H1 (cell line): ENCODE data around the gene GCK.
"Not testable (repeated sequence)": the region's sequence is repeated elsewhere in the genome, so short reads cannot be mapped to it uniquely, and the experiment has no call there.

ENCODE experiments used
- CREB1 ChIP-seq: IDR thresholded peaks from 2 replicates; pipeline ENCODE4 v1.6.1; 2012; ENCODE audit warnings: inconsistent platforms
- CTCF ChIP-seq, 3 experiments: IDR thresholded peaks; 1 replicate in 2 of 3; 2 replicates in 1 of 3; pipeline versions ENCODE4 v1.5.1 to v1.6.1; 2011; ENCODE audit warnings: low read length in 3 of 3, mild to moderate bottlenecking in 3 of 3, inconsistent platforms in 2 of 3, low read depth in 1 of 3, moderate library complexity in 1 of 3; ENCODE audit not compliant: insufficient read depth in 1 of 3; ENCODE audit errors: control extremely low read depth in 1 of 3
- FOSL1 ChIP-seq: IDR thresholded peaks from 2 replicates; pipeline ENCODE4 v1.6.1; 2011; ENCODE audit warnings: mild to moderate bottlenecking, low read depth, low read length, moderate library complexity; ENCODE audit not compliant: insufficient read depth
- JUND ChIP-seq: IDR thresholded peaks from 2 replicates; pipeline ENCODE4 v1.6.1; 2011; ENCODE audit warnings: mild to moderate bottlenecking, improper control_type of control experiment, low read length
- POLR2AphosphoS5 ChIP-seq: IDR thresholded peaks from 2 replicates; pipeline ENCODE4 v1.6.1; 2011; ENCODE audit warnings: low read depth, low read length

GRCh38 chr7:44200163-44200562, 10.9 kb upstream of the GCK start:
- not testable (repeated sequence) for TF ChIP-seq CTCF (IDR thresholded peaks at IDR 0.05; ENCODE audit: control extremely low read depth in 1 of 3, insufficient read depth in 1 of 3, low read depth in 1 of 3, low read length in 3 of 3); POLR2AphosphoS5; CREB1; FOSL1; JUND
